Sigmoid colon (tissue), 7 donors: ENCODE measurements around the gene NLGN4X. TPM values are rescaled to one million over a fixed set of nuclear protein-coding genes. Genes with fewer than 3 reads are reported as not detected.

Source experiments
- DNase-seq: peaks from one replicate; pipeline ENCODE4 v3.0.0-alpha.2; 2019
- H3K27ac ChIP-seq, 4 donors: fragments of 200-600 bp; sonication (generic); one replicate each; pipeline ENCODE4 v1.5.1; 2016 to 2019; ENCODE audit warnings: mild to moderate bottlenecking in 1 of 4
- H3K27me3 ChIP-seq, 3 donors: fragments of 200-600 bp; sonication (generic); one replicate each; pipeline ENCODE4 v1.5.1; 2019; ENCODE audit warnings: mild to moderate bottlenecking in 1 of 3
- H3K36me3 ChIP-seq, 4 donors: fragments of 200-600 bp; sonication (generic); one replicate each; pipeline ENCODE4 v1.5.1; 2016 to 2019
- H3K4me1 ChIP-seq, 4 donors: fragments of 200-600 bp; sonication (generic); one replicate each; pipeline ENCODE4 v1.5.1; 2017 to 2019
- H3K4me3 ChIP-seq, 4 donors: fragments of 200-600 bp; sonication (generic); one replicate each; pipeline ENCODE4 v1.5.1; 2017 to 2019; ENCODE audit warnings: mild to moderate bottlenecking in 2 of 4, moderate library complexity in 1 of 4
- H3K9me3 ChIP-seq, 4 donors: fragments of 200-600 bp in 3 of 4; sonication (generic) in 3 of 4; one replicate each; pipeline versions ENCODE4 v1.5.1 to v1.6.1; 2013 to 2019
- CTCF ChIP-seq, 4 experiments: fragments of 450-650 bp in 3 of 4; fragments of 200-600 bp in 1 of 4; IDR thresholded peaks; one replicate each; pipeline ENCODE4 v1.5.1; 2016 to 2019; ENCODE audit warnings: antibody characterized with exemption in 4 of 4, mild to moderate bottlenecking in 3 of 4, moderate library complexity in 2 of 4
- EP300 ChIP-seq, 4 donors: sonication (generic); formaldehyde crosslinking; IDR thresholded peaks; one replicate each; pipeline ENCODE4 v1.6.1; 2017; ENCODE audit warnings: antibody characterized with exemption in 4 of 4
- POLR2A ChIP-seq, 2 donors: fragments of 450-650 bp; IDR thresholded peaks; one replicate each; pipeline ENCODE4 v1.6.1; 2016; ENCODE audit warnings: antibody characterized with exemption in 2 of 2, mild to moderate bottlenecking in 2 of 2, moderate library complexity in 2 of 2
- POLR2AphosphoS5 ChIP-seq, 4 donors: sonication (generic); formaldehyde crosslinking; IDR thresholded peaks; one replicate each; pipeline ENCODE4 v1.6.1; 2017; ENCODE audit warnings: antibody characterized with exemption in 4 of 4
- WGBS, 2 donors: extraction: QIAGEN DNeasy Blood & Tissue Kit; methylation state at CpG; one replicate each; pipeline ENCODE4 v1.1.7; 2013; 5-methylcytosine and 5-hydroxymethylcytosine counted together
- intact Hi-C: fragments of 100-400 bp; cut with DNase I; formaldehyde crosslinking; loops from one replicate; pipeline ENCODE4 v1.15.1; 2023
- polyA plus RNA-seq, 3 donors: library from polyadenylated mRNA; stranded (reverse); fragments of 200-250 nt; gene quantifications; one replicate each; pipeline ENCODE4 v1.2.3, GENCODE V29; 2013
- total RNA-seq, 4 donors: library from RNA; depleted of rRNA; stranded (reverse); fragments of >200 nt; gene quantifications; one replicate each; pipeline ENCODE4 v1.1.0, GENCODE V29; 2016
- donor health status: healthy with polysubstance abuse.
- donor health status: Bipolar disorder and iron deficiency.
- donor health status: healthy.

Gene NLGN4X
- total and polyA plus RNA-seq, 7 donors, result under 0.01 to 6.4 (median 4.0) TPM; not detected in 1

- H3K9me3 ChIP-seq, result no peaks in the 10 kb centered on the region
- WGBS, 2 donors, result 90 to 93% methylated on average over 9 of the region's 9 CpGs
- no peak overlapping the region for H3K4me3 ChIP-seq
- no peaks in the 10 kb centered on the region for H3K4me1 ChIP-seq
- H3K36me3 ChIP-seq, result no peaks in the 10 kb centered on the region
- intact Hi-C loops, result no loop called here
- no peaks in the 10 kb centered on the region for H3K27me3 ChIP-seq
- no peak for DNase-seq
- TF ChIP-seq POLR2AphosphoS5 (IDR thresholded peaks at IDR 0.05), result no peak
- TF ChIP-seq CTCF (IDR thresholded peaks at IDR 0.05), result no peak
- TF ChIP-seq EP300 (IDR thresholded peaks at IDR 0.05), result no peak
- TF ChIP-seq POLR2A (IDR thresholded peaks at IDR 0.05), result no peak
- H3K27ac ChIP-seq, result no peak overlapping the region
Measured at GRCh38 chrX:5898463-5898862, 330.2 kb downstream of the NLGN4X start.

- WGBS, 2 donors, result 87 to 89% methylated on average over 5 of the region's 5 CpGs
- no peak for DNase-seq
- H3K9me3 ChIP-seq, result no peaks in the 10 kb centered on the region
- no peak overlapping the region for H3K27ac ChIP-seq
- no peaks in the 10 kb centered on the region for H3K4me1 ChIP-seq
- intact Hi-C loops, result no loop called here
- no peaks in the 10 kb centered on the region for H3K36me3 ChIP-seq
- H3K27me3 ChIP-seq, result no peaks in the 10 kb centered on the region
- TF ChIP-seq EP300 (IDR thresholded peaks at IDR 0.05) (no peak), POLR2AphosphoS5 (IDR thresholded peaks at IDR 0.05) (no peak), CTCF (IDR thresholded peaks at IDR 0.05) (no peak), POLR2A (IDR thresholded peaks at IDR 0.05) (no peak)
- no peak overlapping the region for H3K4me3 ChIP-seq
Measured at GRCh38 chrX:5891378-5891777, 337.3 kb downstream of the NLGN4X start.

GRCh38 chrX:5876984-5877596 is 351.6 kb downstream of the NLGN4X start:
- Histone ChIP-seq H3K36me3 (no peaks in the 10 kb centered on the region), H3K27me3 (no peaks in the 10 kb centered on the region), H3K4me3 (no peak overlapping the region), H3K9me3 (no peaks in the 10 kb centered on the region), H3K27ac (no peak overlapping the region), H3K4me1 (no peaks in the 10 kb centered on the region)
- TF ChIP-seq POLR2A (IDR thresholded peaks at IDR 0.05) (no peak), POLR2AphosphoS5 (IDR thresholded peaks at IDR 0.05) (no peak), EP300 (IDR thresholded peaks at IDR 0.05) (no peak), CTCF (IDR thresholded peaks at IDR 0.05) (no peak)
- no peak for DNase-seq
- intact Hi-C loops, result no loop called here
- WGBS, 2 donors, result 40 to 54% methylated on average over 12 of the region's 12 CpGs

GRCh38 chrX:5870238-5870637 is 358.4 kb downstream of the NLGN4X start:
- TF ChIP-seq POLR2A (IDR thresholded peaks at IDR 0.05), result no peak
- no peak for TF ChIP-seq CTCF (IDR thresholded peaks at IDR 0.05)
- TF ChIP-seq POLR2AphosphoS5 (IDR thresholded peaks at IDR 0.05), result no peak
- Histone ChIP-seq H3K4me3 (no peak overlapping the region), H3K27me3 (no peaks in the 10 kb centered on the region), H3K36me3 (no peaks in the 10 kb centered on the region), H3K4me1 (no peaks in the 10 kb centered on the region), H3K27ac (no peak overlapping the region), H3K9me3 (no peaks in the 10 kb centered on the region)
- DNase-seq, result no peak
- 45 to 68% methylated on average over 3 of the region's 3 CpGs for WGBS, 2 donors
- intact Hi-C loops, result no loop called here

- H3K9me3 ChIP-seq, result no peaks in the 10 kb centered on the region
- WGBS, 2 donors, result 90% methylated on average over 7 of the region's 7 CpGs
- H3K4me1 ChIP-seq, result no peaks in the 10 kb centered on the region
- H3K27ac ChIP-seq, result no peak overlapping the region
- DNase-seq, result no peak
- TF ChIP-seq POLR2A (IDR thresholded peaks at IDR 0.05) (no peak), EP300 (IDR thresholded peaks at IDR 0.05) (no peak)
- H3K4me3 ChIP-seq, result no peak overlapping the region
- intact Hi-C loops, result no loop called here
- H3K27me3 ChIP-seq, result no peaks in the 10 kb centered on the region
- no peaks in the 10 kb centered on the region for H3K36me3 ChIP-seq
Measured at GRCh38 chrX:5869786-5870185, 358.9 kb downstream of the NLGN4X start.
